ENCODE data around the gene FBXL19.

The FBXL19 gene

DNA sequence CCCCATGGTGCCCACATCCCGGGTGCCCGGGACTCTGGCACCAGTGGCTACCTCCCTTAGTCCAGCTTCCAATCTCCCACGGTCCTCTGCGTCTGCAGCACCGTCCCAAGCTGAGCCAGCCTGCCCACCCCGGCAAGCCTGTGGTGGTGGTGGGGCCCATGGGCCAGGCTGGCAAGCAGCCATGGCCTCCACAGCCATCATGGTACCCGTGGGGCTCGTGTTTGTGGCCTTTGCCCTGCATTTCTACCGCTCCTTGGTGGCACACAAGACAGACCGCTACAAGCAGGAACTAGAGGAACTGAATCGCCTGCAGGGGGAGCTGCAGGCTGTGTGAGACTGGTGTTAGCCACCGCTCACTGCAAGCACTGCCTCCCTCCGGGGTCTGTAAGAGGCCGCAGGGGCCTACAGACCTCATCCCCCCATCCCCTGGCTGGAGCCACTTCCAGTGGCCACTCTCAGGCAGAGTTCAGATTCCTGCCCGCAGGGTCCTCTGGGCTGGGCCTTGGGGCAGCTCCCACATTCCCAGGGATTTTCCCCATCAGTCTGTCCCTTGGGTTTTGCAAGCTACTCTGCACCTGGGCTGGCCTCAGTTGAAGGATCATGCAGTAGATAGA lies 30.2 kb downstream of the FBXL19 start:
- TF ChIP-seq GATA2 (IDR thresholded peaks at IDR 0.05; ENCODE audit: low read depth, low read length) (no peak), GATA3 (IDR thresholded peaks at IDR 0.05; ENCODE audit: low read depth, low read length) (no peak)

DNA sequence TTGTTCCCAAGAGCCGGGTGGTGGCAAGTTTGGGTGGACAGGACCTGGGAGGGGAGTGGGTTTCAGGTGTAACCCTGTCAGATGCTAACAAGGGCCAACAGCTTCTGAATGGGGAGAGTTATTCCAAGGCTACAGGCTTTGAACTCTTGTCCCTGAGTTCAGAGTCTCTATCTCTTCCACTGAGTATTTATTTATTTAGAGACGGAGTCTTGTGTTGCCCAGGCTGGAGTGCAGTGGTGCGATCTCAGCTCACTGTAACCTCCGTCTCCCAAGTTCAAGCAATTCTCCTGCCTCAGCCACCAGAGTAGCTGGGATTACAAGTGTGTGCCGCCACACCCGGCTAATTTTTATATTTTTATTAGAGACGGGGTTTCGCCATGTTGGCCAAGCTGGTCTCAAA lies 31.6 kb downstream of the FBXL19 start:
- TF ChIP-seq GATA2 (IDR thresholded peaks at IDR 0.05; ENCODE audit: low read depth, low read length) (no peak), GATA3 (IDR thresholded peaks at IDR 0.05; ENCODE audit: low read depth, low read length) (no peak)

DNA sequence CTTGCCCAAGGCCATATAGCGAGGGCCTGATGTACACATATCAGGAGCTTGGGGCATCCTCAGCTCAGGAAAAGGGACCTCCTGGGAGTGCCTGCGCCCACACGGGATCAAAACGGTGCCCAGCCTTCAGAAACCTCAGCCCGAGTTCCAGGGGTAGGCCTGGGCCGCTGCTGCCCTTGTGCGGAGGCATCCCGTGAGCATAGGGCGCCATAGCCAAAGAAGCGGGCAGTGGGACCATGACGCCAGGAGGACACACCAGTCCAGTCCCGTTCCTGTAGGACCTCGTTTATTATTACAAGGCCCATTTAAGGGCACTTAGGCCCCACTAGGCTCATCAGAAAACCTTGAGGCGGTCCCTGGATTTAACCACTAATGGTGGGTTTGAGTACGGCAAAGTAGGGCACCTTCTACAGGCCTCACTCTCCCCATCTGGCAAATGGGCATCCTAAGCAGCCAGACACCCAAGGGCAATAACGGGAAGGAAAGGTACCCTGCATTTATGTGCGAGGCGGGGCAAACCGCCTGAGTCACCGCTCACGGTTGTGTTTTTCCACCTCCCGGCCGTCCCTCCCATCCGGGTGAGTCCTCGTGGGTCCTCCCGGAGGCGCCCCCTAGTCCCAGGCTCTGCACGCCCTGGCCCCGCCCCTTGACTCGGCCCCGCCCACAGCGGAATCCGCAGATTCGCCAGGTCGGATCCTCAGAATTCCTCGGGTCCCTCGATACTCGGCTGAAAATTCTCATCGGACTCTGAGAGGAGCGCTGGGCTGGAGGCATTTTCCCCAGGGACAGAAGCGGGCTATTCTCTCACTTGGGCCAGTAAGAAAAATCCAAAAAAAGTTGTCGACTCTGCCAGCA lies 33.5 kb downstream of the FBXL19 start:
- TF ChIP-seq GATA2 (IDR thresholded peaks at IDR 0.05; ENCODE audit: low read depth, low read length) (no peak), GATA3 (IDR thresholded peaks at IDR 0.05; ENCODE audit: low read depth, low read length) (no peak)

DNA sequence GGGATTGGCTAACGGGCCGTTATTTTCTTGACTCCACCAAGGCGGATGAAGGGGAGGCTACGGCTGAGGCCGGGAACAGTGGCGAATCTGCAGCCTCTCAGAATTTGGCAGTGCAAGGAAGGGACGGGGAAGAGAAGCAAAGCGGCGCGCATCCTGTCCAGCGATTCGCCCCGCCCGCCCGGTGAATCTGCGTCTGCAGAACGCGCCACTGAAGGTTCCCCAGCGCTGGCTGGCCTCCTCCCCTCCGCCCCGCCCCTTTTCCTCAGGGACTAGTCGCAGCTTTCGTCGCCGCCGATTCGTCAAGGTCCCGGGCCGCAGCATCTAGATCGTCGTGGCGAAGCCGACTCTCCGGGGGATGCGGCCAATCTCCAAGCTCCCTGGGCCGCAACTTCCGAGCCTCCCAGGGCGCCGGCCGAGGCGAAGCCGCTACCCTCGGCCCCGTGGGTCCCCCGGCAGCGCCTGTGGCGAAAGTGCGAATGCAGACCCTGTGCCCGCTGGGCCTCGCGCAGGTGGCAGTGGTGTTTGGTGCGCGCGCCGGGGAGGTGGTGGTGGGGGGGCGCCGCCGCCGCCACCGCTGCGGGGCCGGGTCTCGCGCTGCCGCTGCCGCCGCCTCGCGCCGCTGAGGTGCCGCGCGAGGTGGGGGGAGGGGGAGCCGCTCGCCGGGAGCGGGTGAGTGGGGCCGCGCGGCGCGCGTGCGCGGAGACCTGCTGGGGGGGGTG lies 34.2 kb downstream of the FBXL19 start, which contains the start of gene SETD1A:
Gene SETD1A (plus strand): TSS at position 299 of the 719 bp plus-strand sequence. CDS start 978 bp downstream, outside the sequence.
- TF ChIP-seq GATA2 (IDR thresholded peaks at IDR 0.05; ENCODE audit: low read depth, low read length): no peak
- no peak for TF ChIP-seq GATA3 (IDR thresholded peaks at IDR 0.05; ENCODE audit: low read depth, low read length)

DNA sequence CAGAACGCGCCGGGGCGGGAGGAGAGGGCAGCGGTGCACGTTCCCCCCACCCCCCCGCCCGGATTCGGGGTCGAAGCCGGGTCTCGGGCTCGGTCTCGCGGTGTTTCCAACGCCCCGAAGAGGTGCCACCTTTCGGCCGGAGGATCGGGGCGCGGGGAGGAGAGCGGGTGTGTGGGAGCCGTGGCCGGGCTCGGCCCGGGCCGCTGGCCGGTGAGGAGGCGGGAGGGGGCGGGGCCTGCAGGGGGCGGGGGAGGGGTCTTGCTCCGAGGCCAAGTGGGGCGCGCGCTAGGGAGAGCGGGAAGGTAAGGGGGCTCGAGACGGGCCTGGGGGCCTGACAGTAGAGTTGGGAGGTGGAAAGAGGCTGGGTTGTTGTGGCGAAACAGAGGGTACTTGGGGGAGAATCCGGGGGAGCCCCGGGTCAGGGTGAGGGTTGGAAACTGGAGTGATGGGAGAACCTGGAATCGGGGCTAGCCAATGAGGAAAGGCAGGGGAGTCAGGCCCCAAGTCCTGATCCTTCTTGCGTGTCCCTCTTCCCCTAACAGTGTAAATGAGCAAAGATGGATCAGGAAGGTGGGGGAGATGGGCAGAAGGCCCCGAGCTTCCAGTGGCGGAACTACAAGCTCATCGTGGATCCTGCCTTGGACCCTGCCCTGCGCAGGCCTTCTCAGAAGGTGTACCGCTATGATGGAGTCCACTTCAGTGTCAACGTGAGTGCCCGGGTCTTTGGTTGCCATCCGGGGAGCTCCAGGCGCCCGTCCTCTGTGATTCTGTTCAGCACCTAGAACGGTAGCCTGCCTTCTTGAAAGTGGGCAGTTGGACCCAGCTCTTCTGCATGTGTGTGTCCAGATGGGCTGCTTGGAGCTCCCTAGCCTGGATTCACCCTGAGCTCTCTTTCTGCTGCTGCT lies 35.1 kb downstream of the FBXL19 start:
- TF ChIP-seq GATA3 (IDR thresholded peaks at IDR 0.05; ENCODE audit: low read depth, low read length) (no peak), GATA2 (IDR thresholded peaks at IDR 0.05; ENCODE audit: low read depth, low read length) (no peak)

DNA sequence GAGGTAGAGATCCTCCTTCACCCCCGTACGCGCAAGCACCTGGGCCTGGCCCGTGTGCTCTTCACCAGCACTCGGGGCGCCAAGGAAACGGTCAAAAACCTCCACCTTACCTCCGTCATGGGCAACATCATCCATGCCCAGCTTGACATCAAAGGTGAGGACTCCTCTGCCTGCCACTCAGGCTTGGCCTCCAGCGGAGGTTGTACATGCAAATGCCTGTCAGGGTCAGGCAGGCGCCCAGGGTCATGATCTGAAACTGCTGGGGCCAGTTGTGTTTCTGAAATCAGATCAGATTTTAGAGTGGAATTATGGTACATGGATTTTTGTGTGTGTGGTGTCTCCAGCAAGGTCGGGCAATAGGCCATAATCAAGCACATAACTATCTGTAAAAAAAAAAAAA lies 38.0 kb downstream of the FBXL19 start:
- TF ChIP-seq GATA3 (IDR thresholded peaks at IDR 0.05; ENCODE audit: low read depth, low read length): no peak
- TF ChIP-seq GATA2 (IDR thresholded peaks at IDR 0.05; ENCODE audit: low read depth, low read length): no peak

DNA sequence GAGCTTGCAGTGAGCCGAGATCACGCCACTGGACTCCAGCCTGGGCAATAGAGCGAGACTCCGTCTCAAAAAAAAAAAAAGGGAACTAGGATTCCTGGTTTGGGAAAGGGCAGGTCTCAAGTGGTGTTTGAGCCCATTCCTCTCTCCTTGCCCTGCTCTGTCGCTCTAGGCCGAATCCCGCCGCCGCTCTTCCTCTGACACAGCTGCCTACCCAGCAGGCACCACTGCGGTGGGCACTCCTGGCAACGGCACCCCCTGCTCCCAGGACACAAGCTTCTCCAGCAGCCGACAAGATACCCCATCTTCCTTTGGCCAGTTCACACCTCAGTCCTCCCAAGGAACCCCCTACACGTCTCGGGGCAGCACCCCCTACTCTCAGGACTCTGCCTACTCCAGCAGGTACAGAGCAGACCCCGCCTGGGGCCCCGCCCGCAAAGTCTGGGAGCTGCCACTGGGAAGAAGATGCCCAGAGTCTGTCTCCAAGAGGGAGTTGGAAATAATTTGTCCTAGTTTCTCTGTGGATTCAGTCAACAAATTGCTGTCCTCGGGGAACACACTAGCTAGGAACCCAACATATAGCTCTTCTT lies 40.6 kb downstream of the FBXL19 start:
- TF ChIP-seq GATA2 (IDR thresholded peaks at IDR 0.05; ENCODE audit: low read depth, low read length): no peak
- no peak for TF ChIP-seq GATA3 (IDR thresholded peaks at IDR 0.05; ENCODE audit: low read depth, low read length)

DNA sequence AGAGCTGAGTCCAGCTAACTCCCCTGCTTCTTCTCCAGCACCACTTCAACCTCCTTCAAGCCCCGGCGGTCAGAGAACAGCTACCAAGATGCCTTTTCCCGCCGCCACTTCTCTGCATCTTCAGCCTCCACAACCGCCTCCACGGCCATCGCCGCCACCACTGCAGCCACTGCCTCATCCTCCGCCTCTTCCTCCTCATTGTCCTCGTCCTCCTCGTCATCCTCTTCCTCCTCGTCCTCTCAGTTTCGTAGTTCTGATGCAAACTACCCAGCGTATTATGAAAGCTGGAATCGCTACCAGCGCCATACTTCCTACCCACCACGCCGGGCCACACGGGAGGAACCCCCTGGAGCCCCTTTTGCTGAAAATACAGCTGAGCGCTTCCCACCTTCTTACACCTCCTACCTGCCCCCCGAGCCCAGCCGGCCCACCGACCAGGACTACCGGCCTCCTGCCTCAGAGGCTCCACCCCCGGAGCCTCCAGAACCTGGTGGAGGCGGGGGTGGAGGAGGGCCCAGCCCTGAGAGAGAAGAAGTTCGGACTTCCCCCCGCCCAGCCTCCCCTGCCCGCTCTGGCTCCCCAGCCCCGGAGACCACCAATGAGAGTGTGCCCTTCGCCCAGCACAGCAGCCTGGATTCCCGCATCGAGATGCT lies 41.3 kb downstream of the FBXL19 start:
- TF ChIP-seq GATA3 (IDR thresholded peaks at IDR 0.05; ENCODE audit: low read depth, low read length) (no peak), GATA2 (IDR thresholded peaks at IDR 0.05; ENCODE audit: low read depth, low read length) (no peak)

DNA sequence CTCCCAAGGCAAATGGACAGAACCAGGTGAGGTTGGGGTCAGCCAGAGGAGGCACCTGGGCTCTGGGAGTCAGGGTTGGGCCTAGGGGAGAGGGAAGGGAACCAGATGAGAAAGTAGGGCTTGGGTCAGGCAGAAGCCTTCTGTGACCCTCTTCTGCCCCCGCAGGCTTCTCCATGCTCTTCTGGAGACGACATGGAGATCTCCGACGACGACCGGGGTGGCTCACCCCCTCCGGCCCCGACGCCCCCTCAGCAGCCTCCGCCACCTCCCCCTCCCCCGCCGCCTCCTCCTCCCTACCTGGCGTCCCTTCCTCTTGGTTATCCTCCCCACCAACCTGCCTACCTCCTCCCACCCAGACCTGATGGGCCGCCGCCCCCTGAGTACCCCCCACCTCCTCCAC lies 42.1 kb downstream of the FBXL19 start:
- TF ChIP-seq GATA3 (IDR thresholded peaks at IDR 0.05; ENCODE audit: low read depth, low read length): no peak

DNA sequence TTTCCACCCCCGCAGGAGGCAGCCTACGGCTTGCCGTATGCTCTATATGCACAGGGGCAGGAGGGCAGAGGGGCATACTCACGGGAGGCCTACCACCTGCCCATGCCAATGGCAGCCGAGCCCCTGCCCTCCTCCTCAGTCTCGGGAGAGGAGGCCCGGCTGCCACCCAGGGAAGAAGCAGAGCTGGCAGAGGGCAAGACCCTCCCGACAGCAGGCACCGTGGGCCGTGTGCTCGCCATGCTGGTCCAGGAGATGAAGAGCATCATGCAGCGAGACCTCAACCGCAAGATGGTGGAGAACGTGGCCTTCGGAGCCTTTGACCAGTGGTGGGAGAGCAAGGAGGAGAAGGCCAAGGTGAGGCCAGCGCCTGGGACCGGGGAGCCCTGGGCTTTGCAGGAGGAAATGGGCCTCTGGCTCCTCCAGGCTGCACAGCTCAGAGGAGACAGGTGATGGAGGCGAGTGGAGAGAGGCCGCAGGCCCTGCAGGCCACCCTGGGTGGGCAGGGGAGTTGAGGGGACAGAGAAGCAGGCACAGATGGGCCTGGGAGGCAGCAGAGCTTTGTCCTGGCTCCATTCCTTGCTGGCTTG lies 42.8 kb downstream of the FBXL19 start:
- TF ChIP-seq GATA2 (IDR thresholded peaks at IDR 0.05; ENCODE audit: low read depth, low read length) (no peak), GATA3 (IDR thresholded peaks at IDR 0.05; ENCODE audit: low read depth, low read length) (no peak)

DNA sequence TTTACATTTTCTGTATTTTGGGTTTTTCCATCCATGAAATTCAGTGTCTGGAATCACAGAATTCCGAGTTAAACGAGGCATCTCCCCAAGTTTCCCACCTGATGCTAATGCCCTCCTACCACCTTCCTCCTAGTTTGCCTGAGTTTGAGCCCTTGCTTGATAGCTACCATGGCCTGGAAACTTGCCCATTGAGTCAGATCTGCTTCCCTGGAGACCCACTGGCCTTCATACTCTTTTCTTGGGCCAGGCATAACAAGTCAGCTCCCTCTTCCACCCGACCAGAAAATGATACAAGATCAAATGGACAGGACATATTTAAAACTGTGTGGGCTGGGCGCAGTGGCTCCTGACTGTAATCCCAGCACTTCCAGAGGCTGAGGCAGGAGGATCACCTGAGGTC lies 44.4 kb downstream of the FBXL19 start:
- no peak for TF ChIP-seq GATA2 (IDR thresholded peaks at IDR 0.05; ENCODE audit: low read depth, low read length)
- TF ChIP-seq GATA3 (IDR thresholded peaks at IDR 0.05; ENCODE audit: low read depth, low read length): no peak

DNA sequence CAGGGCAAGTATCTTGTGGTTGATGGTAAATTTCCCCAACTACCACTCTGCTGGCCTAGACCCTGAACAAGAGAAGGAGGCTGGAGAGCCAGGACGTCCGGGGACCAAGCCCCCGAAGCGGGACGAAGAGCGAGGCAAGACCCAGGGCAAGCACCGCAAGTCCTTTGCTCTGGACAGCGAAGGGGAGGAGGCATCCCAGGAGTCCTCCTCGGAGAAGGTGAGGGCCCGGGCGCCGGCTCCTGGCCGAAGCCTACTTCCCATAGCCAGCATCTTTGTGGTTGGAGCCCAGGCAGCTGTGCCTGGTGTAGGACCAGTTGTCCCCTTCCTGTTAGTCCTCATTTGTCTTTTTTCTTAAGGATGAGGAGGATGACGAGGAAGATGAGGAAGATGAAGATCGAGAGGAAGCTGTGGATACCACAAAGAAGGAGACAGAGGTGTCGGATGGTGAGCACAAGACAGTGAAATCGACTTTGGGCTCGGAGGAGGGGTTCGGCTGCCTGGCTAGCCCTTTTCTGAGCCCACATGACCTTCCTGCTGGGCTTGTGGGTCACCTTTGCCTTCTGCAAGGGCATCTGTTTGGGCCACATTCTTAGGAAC lies 46.0 kb downstream of the FBXL19 start:
- TF ChIP-seq GATA3 (IDR thresholded peaks at IDR 0.05; ENCODE audit: low read depth, low read length) (no peak), GATA2 (IDR thresholded peaks at IDR 0.05; ENCODE audit: low read depth, low read length) (no peak)

Data from SH-SY5Y (cell line).